ENCODE measurements around the gene TPBG. TPM values are rescaled to one million over a fixed set of nuclear protein-coding genes. Genes with fewer than 3 reads are reported as not detected.

The TPBG gene
- polyA plus RNA-seq, 3 donors: 0.39 to 0.52 TPM; not detected in 1

GRCh38 chr6:82416346-82416745 is 52.7 kb downstream of the TPBG start:
- Histone ChIP-seq H3K4me3 (replicated peaks in 1 of 3; ENCODE audit: low read depth in 2 of 3, low read length in 3 of 3) (no peak overlapping the region), H3K4me2 (replicated peaks; ENCODE audit: extremely low read depth, low read length, poor library complexity, severe bottlenecking) (no peak overlapping the region), H3K9me3 (replicated peaks in 1 of 2; ENCODE audit: control insufficient read depth in 1 of 2, insufficient read depth in 1 of 2, low read length in 2 of 2) (no peaks in the 10 kb centered on the region), H2AFZ (ENCODE audit: insufficient read depth, low read depth, low read length, poor library complexity, severe bottlenecking) (no peak overlapping the region), H3K79me2 (ENCODE audit: insufficient read depth, low read length) (no peaks in the 10 kb centered on the region), H3K9ac (ENCODE audit: insufficient read depth, low read length, poor library complexity, severe bottlenecking) (no peak overlapping the region), H3K36me3 (replicated peaks in 1 of 2; ENCODE audit: control insufficient read depth in 1 of 2, insufficient read depth in 2 of 2, low read length in 2 of 2) (no peaks in the 10 kb centered on the region), H3K27me3 (ENCODE audit: control insufficient read depth in 2 of 2, insufficient read depth in 2 of 2, low read length in 2 of 2) (no peaks in the 10 kb centered on the region), H3K27ac (ENCODE audit: low read depth in 1 of 2, low read length in 2 of 2) (no peak overlapping the region), H4K20me1 (ENCODE audit: insufficient read depth, low read length) (no peaks in the 10 kb centered on the region), H3K4me1 (ENCODE audit: control insufficient read depth in 1 of 2, insufficient read depth in 2 of 2, low read length in 2 of 2) (no peaks in the 10 kb centered on the region)
- no peaks in the 10 kb centered on the region for H3K4me1 Mint-ChIP-seq
- intact Hi-C loops (cut with micrococcal nuclease): no loop called here
- no CpG with 5 or more reads among the region's 2 CpGs for WGBS (ENCODE audit: insufficient coverage)
- no peak overlapping the region for H3K27ac Mint-ChIP-seq
- H3K36me3 Mint-ChIP-seq: no peaks in the 10 kb centered on the region
- H3K4me3 Mint-ChIP-seq: no peak overlapping the region
- peaks cover 0 to 5% (median 0%) of the 10 kb centered on the region in 3 donors for H3K27me3 Mint-ChIP-seq (ENCODE audit: low read depth in 3 of 3)
- no peak for TF ChIP-seq CTCF (IDR thresholded peaks at IDR 0.05)
- no peak for DNase-seq
- H3K9me3 Mint-ChIP-seq: peaks cover 0 to 2% (median 0%) of the 10 kb centered on the region in 7 donors

Other genes starting within 250 kb of the TPBG start
- 10 to 100 TPM in 2 of 3 donors, 1 to 10 TPM in 1; 7.0 to 20.2 (median 13.1) TPM for gene IBTK, start 116.1 kb upstream of the TPBG start, polyA plus RNA-seq

Data from CD14-positive monocyte (primary cell).